Measurements from ENCODE around the gene KSR1. TPM values are rescaled to one million over a fixed set of nuclear protein-coding genes. Genes with fewer than 3 reads are reported as not detected.
A peak's percentile ranks its signal among the peaks of the same experiment; 100 is the strongest.

KSR1 gene
- total and polyA plus RNA-seq, 2 experiments from 2014 or later = 7.8 to 53.2 TPM

- no peaks in the 10 kb centered on the region for H3K9me3 Mint-ChIP-seq
These were observed 116.4 kb downstream of the KSR1 start for GRCh38 chr17:27572665-27573064.

More at GRCh38 chr17:27572665-27573064, 116.4 kb downstream of the KSR1 start:
- Histone ChIP-seq H3K4me3 (no peak overlapping the region), H3K79me2 (replicated peaks; ENCODE audit: insufficient read depth) (peaks cover 55% of the 10 kb centered on the region), H3K4me2 (peak overlapping the region; percentile 59; the same call in 1 of the 2 replicates), H3F3A (replicated peaks; ENCODE audit: low read depth) (no peaks in the 10 kb centered on the region), H2AFZ (no peak overlapping the region), H3K27me3 (ENCODE audit: insufficient read depth) (no peaks in the 10 kb centered on the region), H3K36me3 (ENCODE audit: insufficient read depth) (no peaks in the 10 kb centered on the region), H3K9me2 (ENCODE audit: insufficient read depth) (peaks cover 13% of the 10 kb centered on the region), H3K4me1 (ENCODE audit: insufficient read depth) (peaks cover 54% of the 10 kb centered on the region), H4K20me1 (replicated peaks; ENCODE audit: insufficient read depth) (peaks cover 10% of the 10 kb centered on the region; the same call in 1 of the 2 replicates), H3K27ac (ENCODE audit: low read depth) (0 out of 2 replicates have a peak overlapping the region, but pooled peaks have one; percentile 51)
- H3K4me3 Mint-ChIP-seq = no peak overlapping the region
- peak overlapping the region; percentile 88 for H3K27ac Mint-ChIP-seq
- TF ChIP-seq, protein P1, sequence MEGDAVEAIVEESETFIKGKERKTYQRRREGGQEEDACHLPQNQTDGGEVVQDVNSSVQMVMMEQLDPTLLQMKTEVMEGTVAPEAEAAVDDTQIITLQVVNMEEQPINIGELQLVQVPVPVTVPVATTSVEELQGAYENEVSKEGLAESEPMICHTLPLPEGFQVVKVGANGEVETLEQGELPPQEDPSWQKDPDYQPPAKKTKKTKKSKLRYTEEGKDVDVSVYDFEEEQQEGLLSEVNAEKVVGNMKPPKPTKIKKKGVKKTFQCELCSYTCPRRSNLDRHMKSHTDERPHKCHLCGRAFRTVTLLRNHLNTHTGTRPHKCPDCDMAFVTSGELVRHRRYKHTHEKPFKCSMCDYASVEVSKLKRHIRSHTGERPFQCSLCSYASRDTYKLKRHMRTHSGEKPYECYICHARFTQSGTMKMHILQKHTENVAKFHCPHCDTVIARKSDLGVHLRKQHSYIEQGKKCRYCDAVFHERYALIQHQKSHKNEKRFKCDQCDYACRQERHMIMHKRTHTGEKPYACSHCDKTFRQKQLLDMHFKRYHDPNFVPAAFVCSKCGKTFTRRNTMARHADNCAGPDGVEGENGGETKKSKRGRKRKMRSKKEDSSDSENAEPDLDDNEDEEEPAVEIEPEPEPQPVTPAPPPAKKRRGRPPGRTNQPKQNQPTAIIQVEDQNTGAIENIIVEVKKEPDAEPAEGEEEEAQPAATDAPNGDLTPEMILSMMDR (conservative IDR thresholded peaks at IDR 0.05; ENCODE audit: low read depth in 2 of 2) = no peak
- no peak for TF ChIP-seq POLR2AphosphoS5 (IDR thresholded peaks at IDR 0.05; ENCODE audit: low read depth)
- no peak for TF ChIP-seq EZH2 (IDR thresholded peaks at IDR 0.05; ENCODE audit: low read depth, unreplicated experiment)
- TF ChIP-seq CREB1 (CRISPR knock-in tag; IDR thresholded peaks at IDR 0.05; ENCODE audit: low read depth) = no peak
- no peak for TF ChIP-seq ETS1 (IDR thresholded peaks at IDR 0.05)
- TF ChIP-seq STAT1 (IDR thresholded peaks at IDR 0.05; ENCODE audit: unreplicated experiment) = no peak
- no peak for TF ChIP-seq REST (IDR thresholded peaks at IDR 0.05; ENCODE audit: unreplicated experiment)
- TF ChIP-seq ZNF331 (CRISPR knock-in tag; IDR thresholded peaks at IDR 0.05; ENCODE audit: low read depth) = no peak
- no peak for TF ChIP-seq NANOG (IDR thresholded peaks at IDR 0.05; ENCODE audit: borderline replicate concordance)
- TF ChIP-seq, protein P2, sequence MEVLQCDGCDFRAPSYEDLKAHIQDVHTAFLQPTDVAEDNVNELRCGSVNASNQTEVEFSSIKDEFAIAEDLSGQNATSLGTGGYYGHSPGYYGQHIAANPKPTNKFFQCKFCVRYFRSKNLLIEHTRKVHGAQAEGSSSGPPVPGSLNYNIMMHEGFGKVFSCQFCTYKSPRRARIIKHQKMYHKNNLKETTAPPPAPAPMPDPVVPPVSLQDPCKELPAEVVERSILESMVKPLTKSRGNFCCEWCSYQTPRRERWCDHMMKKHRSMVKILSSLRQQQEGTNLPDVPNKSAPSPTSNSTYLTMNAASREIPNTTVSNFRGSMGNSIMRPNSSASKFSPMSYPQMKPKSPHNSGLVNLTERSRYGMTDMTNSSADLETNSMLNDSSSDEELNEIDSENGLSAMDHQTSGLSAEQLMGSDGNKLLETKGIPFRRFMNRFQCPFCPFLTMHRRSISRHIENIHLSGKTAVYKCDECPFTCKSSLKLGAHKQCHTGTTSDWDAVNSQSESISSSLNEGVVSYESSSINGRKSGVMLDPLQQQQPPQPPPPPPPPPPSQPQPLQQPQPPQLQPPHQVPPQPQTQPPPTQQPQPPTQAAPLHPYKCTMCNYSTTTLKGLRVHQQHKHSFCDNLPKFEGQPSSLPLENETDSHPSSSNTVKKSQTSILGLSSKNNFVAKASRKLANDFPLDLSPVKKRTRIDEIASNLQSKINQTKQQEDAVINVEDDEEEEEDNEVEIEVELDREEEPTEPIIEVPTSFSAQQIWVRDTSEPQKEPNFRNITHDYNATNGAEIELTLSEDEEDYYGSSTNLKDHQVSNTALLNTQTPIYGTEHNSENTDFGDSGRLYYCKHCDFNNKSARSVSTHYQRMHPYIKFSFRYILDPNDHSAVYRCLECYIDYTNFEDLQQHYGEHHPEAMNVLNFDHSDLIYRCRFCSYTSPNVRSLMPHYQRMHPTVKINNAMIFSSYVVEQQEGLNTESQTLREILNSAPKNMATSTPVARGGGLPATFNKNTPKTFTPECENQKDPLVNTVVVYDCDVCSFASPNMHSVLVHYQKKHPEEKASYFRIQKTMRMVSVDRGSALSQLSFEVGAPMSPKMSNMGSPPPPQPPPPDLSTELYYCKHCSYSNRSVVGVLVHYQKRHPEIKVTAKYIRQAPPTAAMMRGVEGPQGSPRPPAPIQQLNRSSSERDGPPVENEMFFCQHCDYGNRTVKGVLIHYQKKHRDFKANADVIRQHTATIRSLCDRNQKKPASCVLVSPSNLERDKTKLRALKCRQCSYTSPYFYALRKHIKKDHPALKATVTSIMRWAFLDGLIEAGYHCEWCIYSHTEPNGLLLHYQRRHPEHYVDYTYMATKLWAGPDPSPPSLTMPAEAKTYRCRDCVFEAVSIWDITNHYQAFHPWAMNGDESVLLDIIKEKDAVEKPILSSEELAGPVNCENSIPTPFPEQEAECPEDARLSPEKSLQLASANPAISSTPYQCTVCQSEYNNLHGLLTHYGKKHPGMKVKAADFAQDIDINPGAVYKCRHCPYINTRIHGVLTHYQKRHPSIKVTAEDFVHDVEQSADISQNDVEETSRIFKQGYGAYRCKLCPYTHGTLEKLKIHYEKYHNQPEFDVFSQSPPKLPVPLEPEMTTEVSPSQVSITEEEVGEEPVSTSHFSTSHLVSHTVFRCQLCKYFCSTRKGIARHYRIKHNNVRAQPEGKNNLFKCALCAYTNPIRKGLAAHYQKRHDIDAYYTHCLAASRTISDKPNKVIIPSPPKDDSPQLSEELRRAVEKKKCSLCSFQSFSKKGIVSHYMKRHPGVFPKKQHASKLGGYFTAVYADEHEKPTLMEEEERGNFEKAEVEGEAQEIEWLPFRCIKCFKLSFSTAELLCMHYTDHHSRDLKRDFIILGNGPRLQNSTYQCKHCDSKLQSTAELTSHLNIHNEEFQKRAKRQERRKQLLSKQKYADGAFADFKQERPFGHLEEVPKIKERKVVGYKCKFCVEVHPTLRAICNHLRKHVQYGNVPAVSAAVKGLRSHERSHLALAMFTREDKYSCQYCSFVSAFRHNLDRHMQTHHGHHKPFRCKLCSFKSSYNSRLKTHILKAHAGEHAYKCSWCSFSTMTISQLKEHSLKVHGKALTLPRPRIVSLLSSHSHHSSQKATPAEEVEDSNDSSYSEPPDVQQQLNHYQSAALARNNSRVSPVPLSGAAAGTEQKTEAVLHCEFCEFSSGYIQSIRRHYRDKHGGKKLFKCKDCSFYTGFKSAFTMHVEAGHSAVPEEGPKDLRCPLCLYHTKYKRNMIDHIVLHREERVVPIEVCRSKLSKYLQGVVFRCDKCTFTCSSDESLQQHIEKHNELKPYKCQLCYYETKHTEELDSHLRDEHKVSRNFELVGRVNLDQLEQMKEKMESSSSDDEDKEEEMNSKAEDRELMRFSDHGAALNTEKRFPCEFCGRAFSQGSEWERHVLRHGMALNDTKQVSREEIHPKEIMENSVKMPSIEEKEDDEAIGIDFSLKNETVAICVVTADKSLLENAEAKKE (CRISPR knock-in tag; IDR thresholded peaks at IDR 0.05) = no peak
- TF ChIP-seq EZH2phosphoT487 (IDR thresholded peaks at IDR 0.05; ENCODE audit: unreplicated experiment) = no peak
- no peak for TF ChIP-seq ZNF114 (CRISPR knock-in tag; IDR thresholded peaks at IDR 0.05)
- TF ChIP-seq JUNB (IDR thresholded peaks at IDR 0.05; ENCODE audit: unreplicated experiment) = no peak
- peaks cover 10% of the 10 kb centered on the region for H3K27me3 Mint-ChIP-seq (ENCODE audit: insufficient read depth, low read depth, poor library complexity)
- DNase-seq (ENCODE audit: low spot score) = no peak
- no peak for ATAC-seq
- peaks cover 68% of the 10 kb centered on the region for H3K4me1 Mint-ChIP-seq
- H3K36me3 Mint-ChIP-seq (ENCODE audit: low read depth) = no peaks in the 10 kb centered on the region; the same call in 2 of the 3 replicates
